Liver (tissue), 9 donors: ENCODE measurements around the gene CORO2A. TPM values are rescaled to one million over a fixed set of nuclear protein-coding genes. Genes with fewer than 3 reads are reported as not detected.

Source experiments
- DNase-seq: peaks from one replicate; pipeline ENCODE4 v3.0.0-alpha.2; 2017; ENCODE audit warnings: low spot score
- H3K27ac ChIP-seq, 2 donors: one replicate each; pipeline ENCODE4 v1.7.0; 2013; ENCODE audit warnings: inconsistent platforms in 2 of 2, low read length in 2 of 2, control low read depth in 1 of 2, low read depth in 1 of 2, mild to moderate bottlenecking in 1 of 2
- H3K27me3 ChIP-seq, 4 donors: one replicate each; pipeline versions ENCODE4 v1.6.1 to v1.7.0; 2013; ENCODE audit warnings: low read length in 3 of 4, inconsistent platforms in 1 of 4, mild to moderate bottlenecking in 1 of 4, moderate library complexity in 1 of 4; ENCODE audit not compliant: control insufficient read depth in 4 of 4, insufficient read depth in 4 of 4
- H3K36me3 ChIP-seq, 4 donors: one replicate each; pipeline versions ENCODE4 v1.6.1 to v1.7.0; 2013; ENCODE audit warnings: low read length in 3 of 4, mild to moderate bottlenecking in 3 of 4, low read depth in 1 of 4, moderate library complexity in 1 of 4; ENCODE audit not compliant: control insufficient read depth in 4 of 4, insufficient read depth in 3 of 4
- H3K4me1 ChIP-seq, 4 donors: one replicate each; pipeline versions ENCODE4 v1.6.1 to v1.7.0; 2013; ENCODE audit warnings: low read length in 3 of 4, mild to moderate bottlenecking in 3 of 4, moderate library complexity in 1 of 4; ENCODE audit not compliant: control insufficient read depth in 4 of 4, insufficient read depth in 4 of 4
- H3K4me3 ChIP-seq, 3 donors: one replicate each; pipeline versions ENCODE4 v1.6.1 to v1.7.0; 2013; ENCODE audit warnings: low read length in 3 of 3, control low read depth in 1 of 3, low read depth in 1 of 3, mild to moderate bottlenecking in 1 of 3
- H3K9ac ChIP-seq, 2 donors: one replicate each; pipeline ENCODE4 v1.7.0; 2013; ENCODE audit warnings: low read length in 2 of 2, mild to moderate bottlenecking in 2 of 2, moderate library complexity in 2 of 2, control low read depth in 1 of 2, low read depth in 1 of 2
- H3K9me3 ChIP-seq, 4 donors: one replicate each; pipeline versions ENCODE4 v1.6.1 to v1.7.0; 2013; ENCODE audit warnings: low read length in 3 of 4; ENCODE audit not compliant: control insufficient read depth in 4 of 4
- CTCF ChIP-seq: fragments of 150-350 bp; IDR thresholded peaks from 2 replicates; pipeline ENCODE4 v1.5.1; 2017; ENCODE audit warnings: improper control_type of control experiment, low read depth, low read length; ENCODE audit not compliant: missing input control
- EGR1 ChIP-seq, 2 donors: IDR thresholded peaks; 2 replicates each; pipeline ENCODE4 v1.6.1; 2016 to 2018; ENCODE audit warnings: antibody characterized with exemption in 2 of 2, low read depth in 2 of 2
- FOXA1 ChIP-seq: IDR thresholded peaks from 2 replicates; pipeline ENCODE4 v1.6.1; 2016; ENCODE audit warnings: antibody characterized with exemption
- FOXA2 ChIP-seq: IDR thresholded peaks from 2 replicates; pipeline ENCODE4 v1.6.1; 2016; ENCODE audit warnings: antibody characterized with exemption
- HNF4A ChIP-seq, 2 donors: conservative IDR thresholded peaks; 2 replicates each; pipeline ENCODE4 v1.6.1; 2016; ENCODE audit warnings: antibody characterized with exemption in 2 of 2, mild to moderate bottlenecking in 2 of 2
- MAX ChIP-seq: IDR thresholded peaks from 2 replicates; pipeline ENCODE4 v1.6.1; 2016; ENCODE audit warnings: antibody characterized with exemption
- RAD21 ChIP-seq, 2 donors: IDR thresholded peaks; 2 replicates each; pipeline ENCODE4 v1.6.1; 2016; ENCODE audit warnings: antibody characterized with exemption in 2 of 2, mild to moderate bottlenecking in 2 of 2
- RXRA ChIP-seq, 2 donors: IDR thresholded peaks; 2 replicates each; pipeline ENCODE4 v1.6.1; 2017 to 2018; ENCODE audit warnings: antibody characterized with exemption in 2 of 2, mild to moderate bottlenecking in 1 of 2
- WGBS: extraction: QIAGEN DNeasy Blood & Tissue Kit; methylation state at CpG from one replicate; pipeline ENCODE4 v1.1.7; 2013; 5-methylcytosine and 5-hydroxymethylcytosine counted together
- polyA plus RNA-seq, 2 donors: library from polyadenylated mRNA; stranded (reverse) in 1 of 2; unstranded in 1 of 2; fragments of 200-250 nt in 1 of 2; fragments of >200 nt in 1 of 2; fragmentation: Nextera tagmentation in 1 of 2; extraction: Ambion mirVana in 1 of 2; gene quantifications; one replicate each; pipeline versions ENCODE4 v1.2.1 to v1.2.3, GENCODE V29; 2013 to 2015
- total RNA-seq, 2 donors: library from RNA; depleted of rRNA; stranded (reverse); fragments of >200 nt; gene quantifications; one replicate each; pipeline ENCODE4 v1.2.3, GENCODE V29; 2014
- TF ChIP-seq, protein P1 (sequence below): IDR thresholded peaks from 2 replicates; pipeline ENCODE4 v1.6.1; 2016; ENCODE audit warnings: antibody characterized with exemption
- TF ChIP-seq, protein P2 (sequence below): IDR thresholded peaks from 2 replicates; pipeline ENCODE4 v1.6.1; 2016; ENCODE audit warnings: antibody characterized with exemption, mild to moderate bottlenecking
- TF ChIP-seq, protein P3 (sequence below): IDR thresholded peaks from 2 replicates; pipeline ENCODE4 v1.6.1; 2016; ENCODE audit warnings: antibody characterized with exemption
- donor health status: healthy.
- donor health status: healthy.
- donor health status: healthy.
- donor health status: healthy.
- donor health status: healthy.

Gene CORO2A
- total and polyA plus RNA-seq, 4 donors = 1.2 to 2.8 (median 1.4) TPM

DNA sequence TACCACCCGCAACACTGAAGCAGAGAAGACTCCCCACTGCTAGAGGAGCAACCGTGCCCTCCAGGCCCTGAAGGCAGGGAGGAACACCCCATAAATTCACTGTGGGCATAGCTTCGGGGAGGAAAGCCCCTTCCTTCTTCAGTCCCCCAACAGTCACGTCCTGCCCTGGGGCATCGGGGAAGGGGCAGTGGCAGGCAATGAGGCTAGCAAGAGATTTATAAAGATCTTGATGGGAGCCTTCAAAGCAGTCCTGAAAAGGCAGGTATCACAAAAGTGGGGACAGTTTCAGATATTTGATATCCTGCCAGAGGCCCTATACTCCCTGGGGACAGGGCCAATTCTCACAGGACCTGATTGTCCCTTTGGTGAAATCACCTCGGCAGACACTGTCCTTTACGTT lies 56.5 kb downstream of the CORO2A start:
- Histone ChIP-seq H3K27ac (no peak overlapping the region), H3K9ac (no peak overlapping the region), H3K4me1 (no peaks in the 10 kb centered on the region), H3K9me3 (no peaks in the 10 kb centered on the region), H3K36me3 (peaks cover 0 to 4% (median 1%) of the 10 kb centered on the region in 4 donors), H3K27me3 (no peaks in the 10 kb centered on the region), H3K4me3 (no peak overlapping the region)
- WGBS = 91% methylated on average over 7 of the region's 7 CpGs
- DNase-seq = no peak
- no peak for TF ChIP-seq CTCF
- TF ChIP-seq FOXA1 = no peak
- TF ChIP-seq RAD21 (IDR thresholded peaks at IDR 0.05) = no peak
- TF ChIP-seq FOXA2 = no peak
- no peak for TF ChIP-seq EGR1 (IDR thresholded peaks at IDR 0.05; ENCODE audit: low read depth in 2 of 2)
- TF ChIP-seq, protein P1, sequence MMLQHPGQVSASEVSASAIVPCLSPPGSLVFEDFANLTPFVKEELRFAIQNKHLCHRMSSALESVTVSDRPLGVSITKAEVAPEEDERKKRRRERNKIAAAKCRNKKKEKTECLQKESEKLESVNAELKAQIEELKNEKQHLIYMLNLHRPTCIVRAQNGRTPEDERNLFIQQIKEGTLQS = no peak

DNA sequence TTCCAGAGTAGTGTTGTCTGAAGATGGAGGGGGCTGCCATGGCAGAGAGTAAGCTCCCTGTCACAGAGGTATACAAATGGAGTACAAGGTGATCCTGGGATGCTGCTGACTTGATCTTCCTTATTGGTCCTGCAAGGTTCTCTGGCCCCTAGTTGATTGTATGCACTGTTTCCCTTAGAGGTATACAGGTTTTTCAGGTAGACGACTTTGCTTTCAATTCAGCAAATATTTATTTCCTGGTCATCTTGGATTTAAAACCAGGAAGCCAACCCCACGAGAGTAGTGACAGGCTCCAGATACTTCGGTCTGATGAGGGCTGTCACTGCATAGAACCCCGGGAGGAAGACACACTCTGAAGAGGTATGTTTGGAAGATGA lies 56.9 kb downstream of the CORO2A start:
- H3K4me3 ChIP-seq = no peak overlapping the region
- H3K27me3 ChIP-seq = no peaks in the 10 kb centered on the region
- H3K4me1 ChIP-seq = no peaks in the 10 kb centered on the region
- 76% methylated on average over 4 of the region's 4 CpGs for WGBS
- no peak overlapping the region for H3K9ac ChIP-seq
- TF ChIP-seq EGR1 (IDR thresholded peaks at IDR 0.05; ENCODE audit: low read depth in 2 of 2) = no peak
- TF ChIP-seq FOXA1 = no peak
- TF ChIP-seq HNF4A (conservative IDR thresholded peaks at IDR 0.05) = no peak
- no peak for TF ChIP-seq RXRA (IDR thresholded peaks at IDR 0.05)
- TF ChIP-seq, protein P2, sequence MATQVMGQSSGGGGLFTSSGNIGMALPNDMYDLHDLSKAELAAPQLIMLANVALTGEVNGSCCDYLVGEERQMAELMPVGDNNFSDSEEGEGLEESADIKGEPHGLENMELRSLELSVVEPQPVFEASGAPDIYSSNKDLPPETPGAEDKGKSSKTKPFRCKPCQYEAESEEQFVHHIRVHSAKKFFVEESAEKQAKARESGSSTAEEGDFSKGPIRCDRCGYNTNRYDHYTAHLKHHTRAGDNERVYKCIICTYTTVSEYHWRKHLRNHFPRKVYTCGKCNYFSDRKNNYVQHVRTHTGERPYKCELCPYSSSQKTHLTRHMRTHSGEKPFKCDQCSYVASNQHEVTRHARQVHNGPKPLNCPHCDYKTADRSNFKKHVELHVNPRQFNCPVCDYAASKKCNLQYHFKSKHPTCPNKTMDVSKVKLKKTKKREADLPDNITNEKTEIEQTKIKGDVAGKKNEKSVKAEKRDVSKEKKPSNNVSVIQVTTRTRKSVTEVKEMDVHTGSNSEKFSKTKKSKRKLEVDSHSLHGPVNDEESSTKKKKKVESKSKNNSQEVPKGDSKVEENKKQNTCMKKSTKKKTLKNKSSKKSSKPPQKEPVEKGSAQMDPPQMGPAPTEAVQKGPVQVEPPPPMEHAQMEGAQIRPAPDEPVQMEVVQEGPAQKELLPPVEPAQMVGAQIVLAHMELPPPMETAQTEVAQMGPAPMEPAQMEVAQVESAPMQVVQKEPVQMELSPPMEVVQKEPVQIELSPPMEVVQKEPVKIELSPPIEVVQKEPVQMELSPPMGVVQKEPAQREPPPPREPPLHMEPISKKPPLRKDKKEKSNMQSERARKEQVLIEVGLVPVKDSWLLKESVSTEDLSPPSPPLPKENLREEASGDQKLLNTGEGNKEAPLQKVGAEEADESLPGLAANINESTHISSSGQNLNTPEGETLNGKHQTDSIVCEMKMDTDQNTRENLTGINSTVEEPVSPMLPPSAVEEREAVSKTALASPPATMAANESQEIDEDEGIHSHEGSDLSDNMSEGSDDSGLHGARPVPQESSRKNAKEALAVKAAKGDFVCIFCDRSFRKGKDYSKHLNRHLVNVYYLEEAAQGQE = no peak
- TF ChIP-seq, protein P3, sequence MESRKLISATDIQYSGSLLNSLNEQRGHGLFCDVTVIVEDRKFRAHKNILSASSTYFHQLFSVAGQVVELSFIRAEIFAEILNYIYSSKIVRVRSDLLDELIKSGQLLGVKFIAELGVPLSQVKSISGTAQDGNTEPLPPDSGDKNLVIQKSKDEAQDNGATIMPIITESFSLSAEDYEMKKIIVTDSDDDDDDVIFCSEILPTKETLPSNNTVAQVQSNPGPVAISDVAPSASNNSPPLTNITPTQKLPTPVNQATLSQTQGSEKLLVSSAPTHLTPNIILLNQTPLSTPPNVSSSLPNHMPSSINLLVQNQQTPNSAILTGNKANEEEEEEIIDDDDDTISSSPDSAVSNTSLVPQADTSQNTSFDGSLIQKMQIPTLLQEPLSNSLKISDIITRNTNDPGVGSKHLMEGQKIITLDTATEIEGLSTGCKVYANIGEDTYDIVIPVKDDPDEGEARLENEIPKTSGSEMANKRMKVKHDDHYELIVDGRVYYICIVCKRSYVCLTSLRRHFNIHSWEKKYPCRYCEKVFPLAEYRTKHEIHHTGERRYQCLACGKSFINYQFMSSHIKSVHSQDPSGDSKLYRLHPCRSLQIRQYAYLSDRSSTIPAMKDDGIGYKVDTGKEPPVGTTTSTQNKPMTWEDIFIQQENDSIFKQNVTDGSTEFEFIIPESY = no peak
- TF ChIP-seq, protein P1 = no peak
- no peak for TF ChIP-seq MAX
- no peak for TF ChIP-seq FOXA2
- DNase-seq = no peak
- H3K9me3 ChIP-seq = no peaks in the 10 kb centered on the region
- peaks cover 0 to 4% (median 1%) of the 10 kb centered on the region in 4 donors for H3K36me3 ChIP-seq
- no peak overlapping the region for H3K27ac ChIP-seq
